Uterus (tissue), 4 donors: ENCODE data around the gene PLPP7. TPM values are rescaled to one million over a fixed set of nuclear protein-coding genes. Genes with fewer than 3 reads are reported as not detected.
A peak's percentile ranks its signal among the peaks of the same experiment; 100 is the strongest.
"Not testable (repeated sequence)": the region's sequence is repeated elsewhere in the genome, so short reads cannot be mapped to it uniquely, and the experiment has no call there.

Source experiments
- DNase-seq, 2 donors: peaks; one replicate each; pipeline ENCODE4 v3.0.0-alpha.2; 2019 to 2020
- H3K27ac ChIP-seq, 2 donors: fragments of 200-600 bp; sonication (generic); 1 replicate in 1 of 2; 2 replicates in 1 of 2; pipeline ENCODE4 v1.5.1; 2016 to 2018
- H3K27me3 ChIP-seq, 2 donors: fragments of 200-600 bp; sonication (generic); one replicate each; pipeline ENCODE4 v1.5.1; 2018 to 2019; ENCODE audit warnings: control low read depth in 1 of 2
- H3K36me3 ChIP-seq, 2 donors: fragments of 200-600 bp; sonication (generic); one replicate each; pipeline ENCODE4 v1.5.1; 2019; ENCODE audit warnings: control low read depth in 1 of 2
- H3K4me1 ChIP-seq, 2 donors: fragments of 200-600 bp; sonication (generic); one replicate each; pipeline ENCODE4 v1.5.1; 2018 to 2019; ENCODE audit warnings: control low read depth in 1 of 2
- H3K4me3 ChIP-seq, 2 donors: fragments of 200-600 bp; sonication (generic); 1 replicate in 1 of 2; 2 replicates in 1 of 2; pipeline ENCODE4 v1.5.1; 2018 to 2019; ENCODE audit warnings: mild to moderate bottlenecking in 1 of 2
- H3K9me3 ChIP-seq, 2 donors: fragments of 200-600 bp; sonication (generic); one replicate each; pipeline ENCODE4 v1.5.1; 2019; ENCODE audit warnings: control low read depth in 1 of 2
- POLR2A ChIP-seq, 2 donors: fragments of 450-650 bp; IDR thresholded peaks; one replicate each; pipeline ENCODE4 v1.6.1; 2016; ENCODE audit warnings: antibody characterized with exemption in 2 of 2, mild to moderate bottlenecking in 1 of 2, moderate library complexity in 1 of 2
- intact Hi-C: fragments of 100-400 bp; cut with DNase I; formaldehyde crosslinking; loops from one replicate; pipeline ENCODE4 v1.15.1; 2023; ENCODE audit warnings: low total_unique reads
- total RNA-seq, 4 donors: library from RNA; depleted of rRNA in 3 of 4; stranded (reverse); fragments of >200 nt in 3 of 4; gene quantifications; one replicate each; pipeline versions ENCODE4 v1.1.0 to v1.2.4, GENCODE V29; 2014 to 2023
- TF ChIP-seq, protein P1 (sequence below), 4 experiments: fragments of 200-600 bp in 2 of 4; fragments of 450-650 bp in 2 of 4; sonication (generic) in 2 of 4; IDR thresholded peaks; one replicate each; pipeline ENCODE4 v1.5.1; 2016 to 2019; ENCODE audit warnings: antibody characterized with exemption in 4 of 4, mild to moderate bottlenecking in 2 of 4, moderate library complexity in 1 of 4
- donor health status: DM: yes; HTN: yes; CAD: no.

PLPP7 gene
- total RNA-seq, 4 donors from 2014 or later, result 6.3 to 45.3 (median 8.1) TPM

DNA sequence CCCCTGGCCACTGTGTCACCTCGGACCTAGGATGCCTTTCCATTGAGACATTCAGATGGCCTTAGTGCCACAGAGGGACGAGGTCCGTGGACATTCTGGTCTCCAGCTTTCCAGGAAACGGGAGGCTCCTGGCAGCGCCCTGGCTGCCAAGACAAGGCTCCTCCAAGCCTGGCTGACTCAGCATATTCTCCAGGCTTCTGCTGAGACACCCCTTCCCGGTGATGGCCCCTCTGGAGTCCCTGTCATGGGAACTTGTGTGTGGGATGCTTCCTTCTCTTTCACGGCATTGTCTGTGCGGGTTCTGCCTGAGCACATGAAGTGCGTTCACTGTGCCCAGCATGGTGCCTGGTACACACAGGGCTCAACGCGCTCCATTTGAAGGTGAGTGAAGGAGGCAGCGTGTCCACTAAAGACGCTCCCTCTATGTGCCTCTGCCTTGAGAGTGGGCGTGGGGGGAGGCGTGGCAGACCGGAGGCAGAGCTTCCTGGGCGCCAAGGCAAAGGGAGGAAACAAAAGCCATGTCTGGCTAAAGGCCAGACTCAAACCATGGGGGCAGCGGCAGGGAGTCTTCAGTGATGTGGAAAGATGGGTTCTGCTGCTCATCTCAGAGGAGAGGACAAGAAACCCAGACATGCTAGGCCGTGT, 58.0 kb downstream of the PLPP7 start:
- Histone ChIP-seq H3K4me1 (no peaks in the 10 kb centered on the region), H3K27me3 (no peaks in the 10 kb centered on the region), H3K36me3 (no peaks in the 10 kb centered on the region), H3K4me3 (no peak overlapping the region), H3K27ac (no peak overlapping the region), H3K9me3 (no peaks in the 10 kb centered on the region)
- no peak for DNase-seq
- TF ChIP-seq POLR2A (IDR thresholded peaks at IDR 0.05), result no peak
- TF ChIP-seq, protein P1, sequence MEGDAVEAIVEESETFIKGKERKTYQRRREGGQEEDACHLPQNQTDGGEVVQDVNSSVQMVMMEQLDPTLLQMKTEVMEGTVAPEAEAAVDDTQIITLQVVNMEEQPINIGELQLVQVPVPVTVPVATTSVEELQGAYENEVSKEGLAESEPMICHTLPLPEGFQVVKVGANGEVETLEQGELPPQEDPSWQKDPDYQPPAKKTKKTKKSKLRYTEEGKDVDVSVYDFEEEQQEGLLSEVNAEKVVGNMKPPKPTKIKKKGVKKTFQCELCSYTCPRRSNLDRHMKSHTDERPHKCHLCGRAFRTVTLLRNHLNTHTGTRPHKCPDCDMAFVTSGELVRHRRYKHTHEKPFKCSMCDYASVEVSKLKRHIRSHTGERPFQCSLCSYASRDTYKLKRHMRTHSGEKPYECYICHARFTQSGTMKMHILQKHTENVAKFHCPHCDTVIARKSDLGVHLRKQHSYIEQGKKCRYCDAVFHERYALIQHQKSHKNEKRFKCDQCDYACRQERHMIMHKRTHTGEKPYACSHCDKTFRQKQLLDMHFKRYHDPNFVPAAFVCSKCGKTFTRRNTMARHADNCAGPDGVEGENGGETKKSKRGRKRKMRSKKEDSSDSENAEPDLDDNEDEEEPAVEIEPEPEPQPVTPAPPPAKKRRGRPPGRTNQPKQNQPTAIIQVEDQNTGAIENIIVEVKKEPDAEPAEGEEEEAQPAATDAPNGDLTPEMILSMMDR (IDR thresholded peaks at IDR 0.05), result no peak
- intact Hi-C loops, result no loop called here

DNA sequence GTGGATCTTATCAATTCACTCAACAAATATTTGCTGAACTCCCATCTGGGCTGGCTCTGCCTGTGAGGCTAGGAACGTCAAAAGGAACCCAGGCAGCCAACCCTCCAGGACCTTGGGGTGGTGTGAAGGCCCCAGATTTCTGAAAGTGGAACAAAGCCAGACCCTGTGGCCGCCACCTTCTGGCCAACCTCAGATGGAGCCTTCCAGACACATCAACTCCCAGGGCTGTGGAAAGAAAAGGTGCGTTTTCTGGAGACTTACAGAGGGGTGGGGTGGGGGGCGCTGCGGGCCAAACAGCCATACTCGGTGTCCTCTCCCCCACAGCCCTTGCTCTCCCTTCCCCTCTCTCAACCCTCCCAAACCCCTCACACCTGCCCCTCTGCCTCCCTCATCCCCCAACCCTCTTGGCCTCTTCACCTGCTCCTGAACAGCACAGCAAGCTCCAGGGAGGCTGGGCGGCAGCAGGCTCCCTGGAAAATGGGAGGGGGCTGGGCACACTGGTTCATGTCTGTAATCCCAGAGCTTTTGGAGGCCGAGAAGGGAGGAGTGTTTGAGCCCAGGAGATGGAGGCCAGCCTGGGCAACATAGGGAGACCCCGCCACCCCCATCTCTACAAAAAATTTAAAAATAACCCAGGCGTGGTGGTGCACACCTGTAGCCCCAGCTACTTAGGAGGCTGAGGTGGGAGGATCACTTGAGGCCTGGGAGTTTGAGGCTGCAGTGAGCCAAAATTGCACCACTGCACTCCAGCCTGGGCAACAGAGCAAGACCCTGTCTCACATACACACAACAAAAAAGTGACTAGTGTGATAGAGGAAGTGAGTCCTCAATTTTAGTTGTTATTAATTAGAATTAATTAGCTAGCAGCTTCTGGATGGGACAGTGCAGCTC, 59.4 kb downstream of the PLPP7 start:
- H3K27ac ChIP-seq, result no peak overlapping the region
- intact Hi-C loops, result no loop called here
- TF ChIP-seq, protein P1 (IDR thresholded peaks at IDR 0.05), result no peak
- no peak for DNase-seq
- no peaks in the 10 kb centered on the region for H3K27me3 ChIP-seq
- no peak overlapping the region for H3K4me3 ChIP-seq
- H3K9me3 ChIP-seq, result no peaks in the 10 kb centered on the region
- H3K4me1 ChIP-seq, result no peaks in the 10 kb centered on the region
- H3K36me3 ChIP-seq, result no peaks in the 10 kb centered on the region

DNA sequence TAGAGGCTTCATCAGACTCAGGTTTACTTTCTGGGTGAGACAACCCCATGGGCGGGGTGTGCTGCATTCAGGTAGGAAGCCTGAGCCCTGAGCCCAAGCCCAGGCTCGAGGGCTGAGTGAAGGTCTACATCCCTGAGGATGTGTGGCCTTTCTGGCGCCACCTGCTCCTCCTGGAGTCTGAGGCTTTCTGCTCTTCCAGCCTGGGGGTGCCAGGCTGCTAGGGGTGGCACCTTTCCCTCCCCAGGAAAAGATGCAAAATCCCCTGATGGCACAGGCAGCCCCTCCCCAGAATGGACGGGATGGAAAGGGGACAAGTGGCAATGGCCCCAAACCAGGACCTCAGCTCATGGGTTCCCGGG, 60.0 kb downstream of the PLPP7 start:
- Histone ChIP-seq H3K4me3 (no peak overlapping the region), H3K9me3 (no peaks in the 10 kb centered on the region), H3K27ac (no peak overlapping the region), H3K36me3 (no peaks in the 10 kb centered on the region), H3K4me1 (no peaks in the 10 kb centered on the region), H3K27me3 (no peaks in the 10 kb centered on the region)
- DNase-seq, result no peak
- no peak for TF ChIP-seq POLR2A (IDR thresholded peaks at IDR 0.05)
- TF ChIP-seq, protein P1 (IDR thresholded peaks at IDR 0.05), result no peak
- intact Hi-C loops, result no loop called here

DNA sequence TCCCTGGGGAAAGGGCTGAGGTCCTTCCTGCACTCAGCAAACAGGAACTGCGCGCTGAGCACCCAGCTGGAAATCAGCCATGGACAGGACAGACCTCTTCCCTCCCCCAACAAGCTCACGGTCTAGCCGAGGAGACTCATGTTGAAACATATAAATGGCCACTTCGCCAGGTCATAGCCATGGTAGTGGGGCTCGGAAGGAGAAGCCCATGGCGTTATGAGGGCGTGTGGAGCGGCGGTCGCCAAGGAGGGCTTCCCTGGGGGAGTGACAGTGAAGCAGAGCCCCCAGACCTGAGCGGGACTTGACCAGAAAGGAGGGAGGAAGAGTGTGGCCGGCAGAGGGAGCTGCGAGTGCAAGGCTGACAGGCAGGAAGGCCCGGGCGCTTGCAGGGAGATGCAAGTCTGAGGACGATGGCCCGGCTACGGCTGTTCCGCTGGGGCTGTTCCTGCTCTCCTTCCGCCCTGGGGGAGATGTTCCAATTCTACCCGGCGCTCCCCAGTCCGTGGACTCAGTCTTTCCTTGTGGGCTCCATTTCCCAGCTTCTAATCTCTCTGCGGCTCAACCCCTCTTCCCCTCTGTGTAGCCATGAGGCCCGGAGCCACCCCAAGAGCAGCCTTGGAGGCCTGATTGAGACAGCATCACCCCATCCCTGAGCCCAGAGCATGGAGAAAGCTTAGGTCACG, 60.5 kb downstream of the PLPP7 start:
- Histone ChIP-seq H3K27ac (no peak overlapping the region), H3K4me3 (no peak overlapping the region)

DNA sequence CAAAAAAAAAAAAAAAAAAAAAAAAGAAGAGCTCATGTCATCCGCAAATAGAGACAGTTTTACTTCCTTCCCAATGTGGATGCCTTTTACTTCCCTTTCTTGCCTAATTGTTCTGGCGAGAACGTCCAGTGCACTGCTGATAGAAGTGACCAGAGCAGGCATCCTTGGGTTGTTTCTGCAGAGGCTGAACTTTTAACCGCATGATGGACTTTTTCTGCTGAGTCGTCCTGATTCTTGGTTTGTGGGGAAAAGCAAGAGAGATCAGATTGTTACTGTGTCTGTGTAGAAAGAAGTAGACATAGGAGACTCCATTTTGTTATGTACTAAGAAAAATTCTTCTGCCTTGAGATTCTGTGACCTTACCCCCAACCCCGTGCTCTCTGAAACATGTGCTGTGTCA, 67.0 kb downstream of the PLPP7 start:
- H3K4me1 ChIP-seq, H3K27me3 ChIP-seq, intact Hi-C loops, H3K36me3 ChIP-seq, H3K4me3 ChIP-seq, DNase-seq, H3K27ac ChIP-seq, H3K9me3 ChIP-seq: not testable (repeated sequence)

More for the DNA sequence above, 60.5 kb downstream of the PLPP7 start:
- Histone ChIP-seq H3K27me3 (no peaks in the 10 kb centered on the region), H3K4me1 (no peaks in the 10 kb centered on the region), H3K36me3 (no peaks in the 10 kb centered on the region), H3K9me3 (no peaks in the 10 kb centered on the region)
- peak; percentile 85 to 88 for DNase-seq
- intact Hi-C loops, result loop anchor here (5.0 kb wide), 1 partner anchor 392 kb away; the partner anchor contains the start of gene RAPGEF1
- peak in 1 of 2 donors; percentile 22 for TF ChIP-seq POLR2A (IDR thresholded peaks at IDR 0.05)
- TF ChIP-seq, protein P1 (IDR thresholded peaks at IDR 0.05), result peak; percentile 85 to 92 (median 88)
